GM23338 (cell line): Measurements from ENCODE around the gene BRSK1. TPM values are rescaled to one million over a fixed set of nuclear protein-coding genes. Genes with fewer than 3 reads are reported as not detected.

ENCODE experiments used
- ATAC-seq: fragments of 200-7000 bp; cut with Tn5 transposase; 3 replicates; pipeline ENCODE4 v1.9.1; 2020
- DNase-seq: peaks from one replicate; pipeline ENCODE4 v3.0.0-alpha.2; 2015; ENCODE audit warnings: low spot score
- H2AFZ ChIP-seq: fragments of 200-600 bp; sonication (generic); 2 replicates; pipeline ENCODE4 v1.8.0; 2016; ENCODE audit warnings: antibody characterized with exemption, mild to moderate bottlenecking, moderate library complexity
- H3F3A ChIP-seq: fragments of 200-600 bp; sonication (generic); replicated peaks from 2 replicates; pipeline ENCODE4 v1.8.0; 2017; ENCODE audit warnings: antibody characterized with exemption, mixed run types, low read depth
- H3K27ac ChIP-seq: fragments of 200-600 bp; sonication (generic); 2 replicates; pipeline ENCODE4 v1.6.1; 2016; ENCODE audit warnings: low read depth
- H3K27me3 ChIP-seq: fragments of 200-600 bp; sonication (generic); 2 replicates; pipeline ENCODE4 v1.8.0; 2016; ENCODE audit warnings: mild to moderate bottlenecking, mixed run types, moderate library complexity; ENCODE audit not compliant: insufficient read depth
- H3K36me3 ChIP-seq: fragments of 200-600 bp; sonication (generic); 2 replicates; pipeline ENCODE4 v1.8.0; 2016; ENCODE audit warnings: mild to moderate bottlenecking; ENCODE audit not compliant: insufficient read depth
- H3K4me1 ChIP-seq: fragments of 200-600 bp; sonication (generic); 2 replicates; pipeline ENCODE4 v1.8.0; 2016; ENCODE audit warnings: mild to moderate bottlenecking, moderate library complexity; ENCODE audit not compliant: insufficient read depth
- H3K4me2 ChIP-seq: fragments of 200-600 bp; sonication (generic); 2 replicates; pipeline ENCODE4 v1.7.1; 2017; ENCODE audit warnings: mixed run types
- H3K4me3 ChIP-seq: fragments of 200-600 bp; sonication (generic); 2 replicates; pipeline ENCODE4 v1.6.1; 2016; ENCODE audit warnings: mixed run types
- H3K79me2 ChIP-seq: fragments of 200-600 bp; sonication (generic); replicated peaks from 2 replicates; pipeline ENCODE4 v1.8.0; 2017; ENCODE audit warnings: mild to moderate bottlenecking; ENCODE audit not compliant: insufficient read depth
- H3K9me2 ChIP-seq: fragments of 200-600 bp; sonication (generic); 2 replicates; pipeline ENCODE4 v1.8.0; 2017; ENCODE audit not compliant: insufficient read depth
- H4K20me1 ChIP-seq: fragments of 200-600 bp; sonication (generic); replicated peaks from 2 replicates; pipeline ENCODE4 v1.8.0; 2017; ENCODE audit warnings: mild to moderate bottlenecking; ENCODE audit not compliant: insufficient read depth
- H3K27ac Mint-ChIP-seq: 2 replicates; pipeline ENCODE4 v1.8.0; 2020; ENCODE audit warnings: inconsistent platforms, mild to moderate bottlenecking, moderate library complexity, mixed read lengths
- H3K27me3 Mint-ChIP-seq: 3 replicates; pipeline ENCODE4 v1.8.0; 2022; ENCODE audit warnings: low read depth, mild to moderate bottlenecking, moderate library complexity, mixed read lengths, inconsistent platforms; ENCODE audit not compliant: insufficient read depth, poor library complexity
- H3K36me3 Mint-ChIP-seq: 3 replicates; pipeline ENCODE4 v1.8.0; 2021; ENCODE audit warnings: low read depth, mild to moderate bottlenecking, inconsistent platforms, moderate library complexity, mixed read lengths
- H3K4me1 Mint-ChIP-seq: 3 replicates; pipeline ENCODE4 v1.8.0; 2020; ENCODE audit warnings: mild to moderate bottlenecking, inconsistent platforms, mixed read lengths
- H3K4me3 Mint-ChIP-seq: 3 replicates; pipeline ENCODE4 v1.8.0; 2021; ENCODE audit warnings: moderate library complexity, mild to moderate bottlenecking, inconsistent platforms, mixed read lengths
- H3K9me3 Mint-ChIP-seq: 3 replicates; pipeline ENCODE4 v1.8.0; 2020; ENCODE audit warnings: moderate library complexity, mild to moderate bottlenecking, inconsistent platforms, mixed read lengths
- CREB1 ChIP-seq: fragments of 250-450 bp; sonication (Bioruptor Pico); IDR thresholded peaks from 2 replicates; pipeline ENCODE4 v1.5.0; 2020; ENCODE audit warnings: low read depth, mild to moderate bottlenecking, moderate library complexity
- EZH2 ChIP-seq: fragments of 200-600 bp; sonication (generic); IDR thresholded peaks from one replicate; pipeline ENCODE4 v1.8.0; 2017; ENCODE audit warnings: antibody characterized with exemption, mild to moderate bottlenecking, low read depth; ENCODE audit not compliant: unreplicated experiment
- EZH2phosphoT487 ChIP-seq: fragments of 200-600 bp; sonication (generic); IDR thresholded peaks from one replicate; pipeline ENCODE4 v1.8.1; 2018; ENCODE audit warnings: antibody characterized with exemption; ENCODE audit not compliant: unreplicated experiment
- NANOG ChIP-seq: IDR thresholded peaks from 2 replicates; pipeline ENCODE4 v1.6.1; 2016; ENCODE audit warnings: antibody characterized with exemption, borderline replicate concordance
- POLR2AphosphoS5 ChIP-seq: IDR thresholded peaks from 2 replicates; pipeline ENCODE4 v1.6.1; 2016; ENCODE audit warnings: antibody characterized with exemption, low read depth
- polyA plus RNA-seq: library from polyadenylated mRNA; unstranded; fragments of >200 nt; fragmentation: Nextera tagmentation; extraction: Ambion mirVana; gene quantifications from 2 replicates; pipeline ENCODE4 v1.2.1, GENCODE V29; 2016
- total RNA-seq: library from RNA; depleted of rRNA; stranded (reverse); fragments of >200 nt; shearing (Covaris generic); gene quantifications from 2 replicates; pipeline ENCODE4 v1.2.3, GENCODE V29; 2014
- TF ChIP-seq, protein P1 (sequence below), 2 experiments: fragments of 200-600 bp in 1 of 2; sonication (generic) in 1 of 2; conservative IDR thresholded peaks; 2 replicates each; pipeline versions ENCODE4 v1.5.1 to v1.6.1; 2016 to 2017; ENCODE audit warnings: antibody characterized with exemption in 2 of 2, low read depth in 2 of 2, mild to moderate bottlenecking in 2 of 2, moderate library complexity in 1 of 2

Gene BRSK1
- total and polyA plus RNA-seq, 2 experiments from 2014 or later = 2.3 to 17.2 TPM

DNA sequence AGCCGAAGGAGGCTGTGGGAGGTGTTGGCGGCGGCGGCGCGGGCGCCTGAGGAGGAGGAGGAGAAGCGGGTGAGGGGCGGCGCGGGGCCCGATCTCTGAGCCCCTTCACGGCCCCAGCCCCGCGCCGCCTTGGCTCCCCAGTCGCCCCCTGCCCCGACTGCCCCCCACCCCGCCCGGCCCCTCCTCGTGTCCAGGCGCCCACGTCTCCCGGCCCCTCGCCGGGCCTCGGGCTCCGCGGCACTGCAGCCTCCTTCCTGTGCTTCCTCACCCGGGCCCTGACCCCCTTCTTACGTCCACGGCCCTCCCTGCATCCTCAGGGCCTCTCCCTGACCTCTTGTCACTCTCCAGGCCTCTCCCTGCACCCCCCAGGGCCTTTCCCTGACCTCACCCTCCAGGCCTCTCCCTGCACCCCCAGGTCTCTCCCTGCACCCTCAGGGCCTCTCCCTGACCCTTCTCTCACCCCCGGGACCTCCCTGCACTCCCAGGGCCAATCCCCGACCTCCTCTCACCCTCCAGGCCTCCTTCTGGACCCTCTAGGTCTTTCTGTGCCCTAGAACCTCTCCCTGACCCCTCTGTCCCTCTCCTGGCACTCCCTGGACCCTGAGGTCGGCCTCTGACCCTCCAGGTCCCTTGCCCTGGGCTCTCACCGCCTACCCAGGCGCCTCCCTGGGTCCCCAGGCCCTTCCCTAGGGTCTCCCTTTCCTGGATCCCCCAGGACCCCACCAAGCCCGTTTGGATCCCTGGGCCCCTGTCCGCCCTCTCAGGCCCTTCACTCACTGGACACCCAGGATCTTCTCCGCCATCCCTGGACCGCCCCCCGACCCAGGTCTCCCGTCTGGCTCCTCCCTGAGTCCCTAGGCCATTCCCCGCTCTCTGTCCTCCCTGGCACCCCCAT, 56.3 kb downstream of the BRSK1 start:
- peak overlapping the region; percentile 90 for H3K4me3 Mint-ChIP-seq
- H3K9me3 Mint-ChIP-seq = peaks cover 2% of the 10 kb centered on the region; the same call in 1 of the 3 replicates
- H3K9me2 ChIP-seq = no peaks in the 10 kb centered on the region; the same call in 1 of the 2 replicates
- DNase-seq (no peak), ATAC-seq (peak; percentile 1)
- H3F3A ChIP-seq = no peaks in the 10 kb centered on the region; the same call in 1 of the 2 replicates
- no peaks in the 10 kb centered on the region; the same call in 1 of the 2 replicates for H3K36me3 ChIP-seq
- peak overlapping the region; percentile 99 for H3K27ac Mint-ChIP-seq
- H3K27me3 ChIP-seq = no peaks in the 10 kb centered on the region
- peaks cover 31% of the 10 kb centered on the region for H3K36me3 Mint-ChIP-seq
- peaks cover 12% of the 10 kb centered on the region; the same call in 1 of the 2 replicates for H3K4me1 ChIP-seq
- 0 out of 2 replicates have a peak overlapping the region, but pooled peaks have one; percentile 72 for H3K27ac ChIP-seq
- peaks cover 17% of the 10 kb centered on the region for H3K4me1 Mint-ChIP-seq
- TF ChIP-seq POLR2AphosphoS5 (peak; percentile 75), EZH2 (no peak)
- H2AFZ ChIP-seq = no peak overlapping the region
- H3K4me2 ChIP-seq = peak overlapping the region; percentile 96
- peaks cover 17% of the 10 kb centered on the region for H3K27me3 Mint-ChIP-seq
- H4K20me1 ChIP-seq = 0 out of 2 replicates have a peak, but pooled peaks cover 3% of the 10 kb centered on the region
- no peaks in the 10 kb centered on the region for H3K79me2 ChIP-seq
- peak overlapping the region; percentile 84 for H3K4me3 ChIP-seq

DNA sequence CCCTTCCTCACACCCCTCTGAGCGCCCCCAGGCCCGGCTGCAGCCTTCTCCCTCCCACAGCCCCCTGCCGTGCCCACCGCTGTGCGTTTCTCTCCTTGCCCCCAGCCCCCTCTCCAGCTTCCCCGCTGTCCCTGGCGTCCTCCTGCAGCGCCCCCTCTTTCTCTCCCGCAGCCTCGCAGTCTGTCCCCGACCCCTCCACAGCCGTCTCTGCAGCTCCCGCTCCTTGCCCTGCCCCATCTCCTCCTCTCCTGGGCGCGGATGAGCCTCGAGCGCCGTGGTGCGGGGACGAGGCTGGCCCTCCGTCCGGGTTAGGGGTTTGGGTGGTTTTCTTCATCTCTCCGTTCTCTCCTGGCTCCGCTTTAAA, 57.0 kb downstream of the BRSK1 start:
- no peak overlapping the region for H3K27ac ChIP-seq
- no peaks in the 10 kb centered on the region for H3K27me3 ChIP-seq
- ATAC-seq = peak; percentile 6
- H3K36me3 Mint-ChIP-seq = peaks cover 35% of the 10 kb centered on the region
- H3K9me3 Mint-ChIP-seq = peaks cover 2% of the 10 kb centered on the region; the same call in 1 of the 3 replicates
- peak; percentile 62 for DNase-seq
- H3K4me1 Mint-ChIP-seq = peaks cover 22% of the 10 kb centered on the region
- no peaks in the 10 kb centered on the region for H3K79me2 ChIP-seq
- H3K4me1 ChIP-seq = peaks cover 12% of the 10 kb centered on the region; the same call in 1 of the 2 replicates
- H3K36me3 ChIP-seq = no peaks in the 10 kb centered on the region; the same call in 1 of the 2 replicates
- H3F3A ChIP-seq = no peaks in the 10 kb centered on the region; the same call in 1 of the 2 replicates
- no peaks in the 10 kb centered on the region for H3K9me2 ChIP-seq
- H3K4me2 ChIP-seq = peak overlapping the region; percentile 96
- TF ChIP-seq, protein P1, sequence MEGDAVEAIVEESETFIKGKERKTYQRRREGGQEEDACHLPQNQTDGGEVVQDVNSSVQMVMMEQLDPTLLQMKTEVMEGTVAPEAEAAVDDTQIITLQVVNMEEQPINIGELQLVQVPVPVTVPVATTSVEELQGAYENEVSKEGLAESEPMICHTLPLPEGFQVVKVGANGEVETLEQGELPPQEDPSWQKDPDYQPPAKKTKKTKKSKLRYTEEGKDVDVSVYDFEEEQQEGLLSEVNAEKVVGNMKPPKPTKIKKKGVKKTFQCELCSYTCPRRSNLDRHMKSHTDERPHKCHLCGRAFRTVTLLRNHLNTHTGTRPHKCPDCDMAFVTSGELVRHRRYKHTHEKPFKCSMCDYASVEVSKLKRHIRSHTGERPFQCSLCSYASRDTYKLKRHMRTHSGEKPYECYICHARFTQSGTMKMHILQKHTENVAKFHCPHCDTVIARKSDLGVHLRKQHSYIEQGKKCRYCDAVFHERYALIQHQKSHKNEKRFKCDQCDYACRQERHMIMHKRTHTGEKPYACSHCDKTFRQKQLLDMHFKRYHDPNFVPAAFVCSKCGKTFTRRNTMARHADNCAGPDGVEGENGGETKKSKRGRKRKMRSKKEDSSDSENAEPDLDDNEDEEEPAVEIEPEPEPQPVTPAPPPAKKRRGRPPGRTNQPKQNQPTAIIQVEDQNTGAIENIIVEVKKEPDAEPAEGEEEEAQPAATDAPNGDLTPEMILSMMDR (conservative IDR thresholded peaks at IDR 0.05; ENCODE audit: low read depth in 2 of 2) = peak; percentile 29 to 41
- TF ChIP-seq CREB1 (CRISPR knock-in tag) (no peak), NANOG (no peak), EZH2phosphoT487 (no peak)
- H3K27ac Mint-ChIP-seq = peak overlapping the region; percentile 56
- H3K4me3 Mint-ChIP-seq = peak overlapping the region; percentile 90
- peaks cover 20% of the 10 kb centered on the region for H3K27me3 Mint-ChIP-seq
- H2AFZ ChIP-seq = no peak overlapping the region
- peak overlapping the region; percentile 84 for H3K4me3 ChIP-seq
- 0 out of 2 replicates have a peak, but pooled peaks cover 3% of the 10 kb centered on the region for H4K20me1 ChIP-seq
